A673 (cell line): ENCODE measurements around the gene RAPGEF3. TPM values are rescaled to one million over a fixed set of nuclear protein-coding genes. Genes with fewer than 3 reads are reported as not detected.

Experiments
- Bru-seq: library from RNA; stranded (reverse); fragments of 400-500 nt; gene quantifications from one replicate; lab custom pipeline; 2021; lab: Mats Ljungman, UMichigan
- BruChase-seq, 2 experiments: library from RNA; stranded (reverse); fragments of 400-500 nt; gene quantifications; one replicate each; lab custom pipeline; 2021; lab: Mats Ljungman, UMichigan
- BruUV-seq: library from RNA; stranded (reverse); fragments of 400-500 nt; replicated peaks from 2 replicates; lab custom pipeline; 2021; lab: Mats Ljungman, UMichigan
- CTCF ChIA-PET: fragments of 300-600 bp; sonication (Branson Sonifier 250); formaldehyde crosslinking; loops from one replicate; lab custom pipeline; 2022; ENCODE audit warnings: antibody characterized with exemption; lab: Charles Lee
- POLR2A ChIA-PET: fragments of 300-600 bp; sonication (Branson Sonifier 250); formaldehyde crosslinking; loops from one replicate; lab custom pipeline; 2022; ENCODE audit warnings: antibody characterized with exemption; ENCODE audit not compliant: low non-redundant PET; lab: Charles Lee
- DNase-seq: peaks from one replicate; pipeline ENCODE4 v3.0.0-alpha.2; 2015; ENCODE audit warnings: low spot score
- H3K27ac ChIP-seq: fragments of 200-600 bp; sonication (generic); 2 replicates; pipeline ENCODE4 v1.5.1; 2016; ENCODE audit warnings: mixed run types, low read depth, mild to moderate bottlenecking, mixed read lengths, antibody characterized with exemption, low read length; ENCODE audit not compliant: poor library complexity, severe bottlenecking
- H3K27me3 ChIP-seq: fragments of 200-600 bp; sonication (generic); replicated peaks from 2 replicates; pipeline ENCODE4 v1.6.1; 2017; ENCODE audit warnings: mixed run types, low read depth, mild to moderate bottlenecking, mixed read lengths, antibody characterized with exemption, low read length; ENCODE audit not compliant: insufficient read depth, poor library complexity
- H3K36me3 ChIP-seq: fragments of 200-600 bp; sonication (generic); 2 replicates; pipeline ENCODE4 v1.6.1; 2016; ENCODE audit warnings: mixed run types, mild to moderate bottlenecking, mixed read lengths, antibody characterized with exemption, low read length; ENCODE audit not compliant: insufficient read depth, poor library complexity, severe bottlenecking
- H3K4me1 ChIP-seq: fragments of 200-600 bp; sonication (generic); 2 replicates; pipeline ENCODE4 v1.6.1; 2017; ENCODE audit warnings: mixed run types, mild to moderate bottlenecking, mixed read lengths, antibody characterized with exemption, low read length; ENCODE audit not compliant: insufficient read depth, poor library complexity, severe bottlenecking
- H3K4me3 ChIP-seq: fragments of 200-600 bp; sonication (generic); 2 replicates; pipeline ENCODE4 v1.5.1; 2016; ENCODE audit warnings: low read depth, mixed run types, mild to moderate bottlenecking, mixed read lengths, low read length; ENCODE audit not compliant: poor library complexity, severe bottlenecking
- H3K9me3 ChIP-seq: fragments of 200-600 bp; sonication (generic); 2 replicates; pipeline ENCODE4 v1.6.1; 2016; ENCODE audit warnings: mixed run types, low read depth, mild to moderate bottlenecking, mixed read lengths, antibody characterized with exemption, low read length; ENCODE audit not compliant: poor library complexity, severe bottlenecking
- CTCF ChIP-seq: fragments of 300-800, 200-600 bp; sonication (generic); conservative IDR thresholded peaks from 2 replicates; pipeline ENCODE4 v1.5.1; 2017; ENCODE audit warnings: low read depth, mild to moderate bottlenecking, antibody characterized with exemption, low read length, moderate library complexity, mixed read lengths
- EZH2 ChIP-seq: fragments of 200-600 bp; sonication (generic); IDR thresholded peaks from 2 replicates; pipeline ENCODE4 v1.6.1; 2017; ENCODE audit warnings: borderline replicate concordance, low read depth, mild to moderate bottlenecking, mixed read lengths, antibody characterized with exemption, low read length; ENCODE audit not compliant: poor library complexity, severe bottlenecking
- intact Hi-C: fragments of 100-400 bp; cut with micrococcal nuclease; formaldehyde crosslinking; loops from one replicate; pipeline ENCODE4 v1.10.0; 2022; ENCODE audit not compliant: unreplicated experiment
- long read RNA-seq: library from polyadenylated mRNA; stranded (forward); transcript quantifications from one replicate; pipeline ENCODE4 v2.0.0, GENCODE V29; 2022
- total RNA-seq: library from RNA; stranded (reverse); gene quantifications from 2 replicates; pipeline ENCODE4 v1.2.3, GENCODE V29; 2021

RAPGEF3 gene, protein sequence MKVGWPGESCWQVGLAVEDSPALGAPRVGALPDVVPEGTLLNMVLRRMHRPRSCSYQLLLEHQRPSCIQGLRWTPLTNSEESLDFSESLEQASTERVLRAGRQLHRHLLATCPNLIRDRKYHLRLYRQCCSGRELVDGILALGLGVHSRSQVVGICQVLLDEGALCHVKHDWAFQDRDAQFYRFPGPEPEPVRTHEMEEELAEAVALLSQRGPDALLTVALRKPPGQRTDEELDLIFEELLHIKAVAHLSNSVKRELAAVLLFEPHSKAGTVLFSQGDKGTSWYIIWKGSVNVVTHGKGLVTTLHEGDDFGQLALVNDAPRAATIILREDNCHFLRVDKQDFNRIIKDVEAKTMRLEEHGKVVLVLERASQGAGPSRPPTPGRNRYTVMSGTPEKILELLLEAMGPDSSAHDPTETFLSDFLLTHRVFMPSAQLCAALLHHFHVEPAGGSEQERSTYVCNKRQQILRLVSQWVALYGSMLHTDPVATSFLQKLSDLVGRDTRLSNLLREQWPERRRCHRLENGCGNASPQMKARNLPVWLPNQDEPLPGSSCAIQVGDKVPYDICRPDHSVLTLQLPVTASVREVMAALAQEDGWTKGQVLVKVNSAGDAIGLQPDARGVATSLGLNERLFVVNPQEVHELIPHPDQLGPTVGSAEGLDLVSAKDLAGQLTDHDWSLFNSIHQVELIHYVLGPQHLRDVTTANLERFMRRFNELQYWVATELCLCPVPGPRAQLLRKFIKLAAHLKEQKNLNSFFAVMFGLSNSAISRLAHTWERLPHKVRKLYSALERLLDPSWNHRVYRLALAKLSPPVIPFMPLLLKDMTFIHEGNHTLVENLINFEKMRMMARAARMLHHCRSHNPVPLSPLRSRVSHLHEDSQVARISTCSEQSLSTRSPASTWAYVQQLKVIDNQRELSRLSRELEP
- total RNA-seq (4.3 and 5.7 TPM in 2 replicates), Bru-seq, nascent RNA (percentile 31 among the genes with signal in this experiment), BruChase-seq, experiment 1, labeled RNA remaining after a 2-hour chase (percentile 27 among the genes with signal in this experiment), BruChase-seq, experiment 2, labeled RNA remaining after a 6-hour chase (percentile 33 among the genes with signal in this experiment)
- long read RNA-seq, full-length matches to known transcripts: 3 of 6 reads
- long read RNA-seq, partial matches to known transcripts: 1 of 6 reads
- long read RNA-seq, other reads (novel, unspliced or antisense): 2 of 6 reads

- Histone ChIP-seq H3K27me3 (no peaks in the 10 kb centered on the region), H3K36me3 (no peaks in the 10 kb centered on the region), H3K27ac (peak within 1 kb of the TSS; percentile 75), H3K4me1 (peaks cover 18% of the 10 kb centered on the region), H3K4me3 (peak within 1 kb of the TSS; percentile 66), H3K9me3 (no peaks in the 10 kb centered on the region)
- TF ChIP-seq EZH2: no peak
- TF ChIP-seq CTCF: peak; percentile 60
- intact Hi-C loops: no loop called here
- DNase-seq: peak; percentile 87
- POLR2A ChIA-PET: interaction anchor here (0.6 kb wide), 1 partner anchor 49 kb away, joined by 3 read pairs; no protein-coding TSS in a partner anchor
- BruUV-seq: no TSS peak
- CTCF ChIA-PET: interaction anchor here (0.6 to 2.7 kb wide), 3 partner anchors 17 to 79 kb away, joined by 3 to 18 read pairs (median 3); no protein-coding TSS in a partner anchor
Measured at GRCh38 chr12:47758834-47759690, at the start of gene RAPGEF3. TSS of gene RAPGEF3 (minus strand) at chr12:47758880. CDS start at chr12:47758556, 324 bp downstream.

DNA sequence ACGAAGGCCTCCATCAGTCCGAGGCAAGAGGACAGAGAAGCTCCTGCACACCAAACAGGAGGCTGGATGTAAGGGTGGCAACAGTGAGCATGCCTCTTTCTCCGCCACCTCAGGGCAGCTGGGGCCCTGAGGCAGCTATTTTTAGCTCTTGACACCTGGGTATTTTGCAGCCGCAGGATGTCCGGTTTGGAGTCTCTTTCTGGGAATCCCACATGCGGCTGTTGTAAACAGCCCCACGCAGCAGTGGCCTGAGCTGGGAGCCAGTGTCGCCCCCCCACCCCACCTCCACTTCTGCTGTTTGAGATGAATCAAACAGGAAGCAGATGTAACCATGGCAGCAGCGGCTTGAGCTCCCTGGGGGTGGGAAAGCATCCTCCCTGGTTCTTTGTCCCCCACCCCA is 49.4 kb upstream of the RAPGEF3 start:
- no peak overlapping the region for H3K4me3 ChIP-seq
- ChIA-PET POLR2A (interaction anchor here (0.5 to 0.6 kb wide), 3 partner anchors 11 to 298 kb away, joined by 3 read pairs; partner anchors contain the start of genes HDAC7, RAPGEF3 and SENP1), CTCF (interaction anchor here (1.0 kb wide), 1 partner anchor 29 kb away, joined by 3 read pairs; no protein-coding TSS in a partner anchor)
- no peak overlapping the region for H3K27ac ChIP-seq
- peaks cover 42% of the 10 kb centered on the region for H3K4me1 ChIP-seq
- no peaks in the 10 kb centered on the region for H3K9me3 ChIP-seq
- intact Hi-C loops: no loop called here
- DNase-seq: no peak
- TF ChIP-seq EZH2 (no peak), CTCF (no peak)
- no peaks in the 10 kb centered on the region for H3K27me3 ChIP-seq
- no peaks in the 10 kb centered on the region for H3K36me3 ChIP-seq
- BruUV-seq: no TSS peak
